Measurements from ENCODE around the gene C19orf44.

The C19orf44 gene

GRCh38 chr19:16531380-16531669 lies 35.1 kb downstream of the C19orf44 start:
- DNase-seq (ENCODE audit: insufficient read length, low spot score) (no peak), FAIRE-seq (no peak)
- no peak for TF ChIP-seq CTCF (IDR thresholded peaks at IDR 0.05; ENCODE audit: insufficient read depth, missing control alignments)

GRCh38 chr19:16532440-16533234 lies 36.4 kb downstream of the C19orf44 start:
- DNase-seq (ENCODE audit: insufficient read length, low spot score), result no peak
- TF ChIP-seq CTCF (IDR thresholded peaks at IDR 0.05; ENCODE audit: insufficient read depth, missing control alignments), result no peak
- FAIRE-seq, result no peak

GRCh38 chr19:16535381-16535780 lies 39.2 kb downstream of the C19orf44 start:
- FAIRE-seq (no peak), DNase-seq (ENCODE audit: insufficient read length, low spot score) (no peak)
- no peak for TF ChIP-seq CTCF (IDR thresholded peaks at IDR 0.05; ENCODE audit: insufficient read depth, missing control alignments)

GRCh38 chr19:16536130-16536529 lies 39.9 kb downstream of the C19orf44 start:
- FAIRE-seq, result no peak
- no peak for DNase-seq (ENCODE audit: insufficient read length, low spot score)
- no peak for TF ChIP-seq CTCF (IDR thresholded peaks at IDR 0.05; ENCODE audit: insufficient read depth, missing control alignments)

- DNase-seq (ENCODE audit: insufficient read length, low spot score) (no peak), FAIRE-seq (no peak)
- no peak for TF ChIP-seq CTCF (IDR thresholded peaks at IDR 0.05; ENCODE audit: insufficient read depth, missing control alignments)
Measured at GRCh38 chr19:16537111-16537510, 40.9 kb downstream of the C19orf44 start.

GRCh38 chr19:16540948-16541347 lies 44.8 kb downstream of the C19orf44 start:
- TF ChIP-seq CTCF (IDR thresholded peaks at IDR 0.05; ENCODE audit: insufficient read depth, missing control alignments), result no peak
- DNase-seq (ENCODE audit: insufficient read length, low spot score) (no peak), FAIRE-seq (no peak)

GRCh38 chr19:16541526-16542044 lies 45.4 kb downstream of the C19orf44 start:
- DNase-seq (ENCODE audit: insufficient read length, low spot score) (no peak), FAIRE-seq (no peak)
- TF ChIP-seq CTCF (IDR thresholded peaks at IDR 0.05; ENCODE audit: insufficient read depth, missing control alignments), result no peak

Measured in D721Med (cell line).